ENCODE measurements around the gene DSG4. TPM values are rescaled to one million over a fixed set of nuclear protein-coding genes. Genes with fewer than 3 reads are reported as not detected.

The DSG4 gene
- total RNA-seq, 1 donor from 2014 or later: not detected

GRCh38 chr18:31403409-31403808 lies 26.8 kb downstream of the DSG4 start:
- Histone ChIP-seq H3K4me2 (no peak overlapping the region), H3F3A (ENCODE audit: low read depth) (no peaks in the 10 kb centered on the region), H3K36me3 (no peaks in the 10 kb centered on the region), H3K27me3 (no peaks in the 10 kb centered on the region), H3K79me2 (ENCODE audit: low read depth) (no peaks in the 10 kb centered on the region), H3K4me1 (no peaks in the 10 kb centered on the region), H3K9me3 (ENCODE audit: low read depth) (no peaks in the 10 kb centered on the region), H3K9ac (no peak overlapping the region), H3K4me3 (no peak overlapping the region), H3K27ac (no peak overlapping the region), H4K20me1 (ENCODE audit: low read depth) (no peaks in the 10 kb centered on the region), H2AFZ (replicated peaks) (no peak overlapping the region)
- DNase-seq (ENCODE audit: low spot score): no peak
- no peaks in the 10 kb centered on the region for H3K4me1 Mint-ChIP-seq
- H3K27me3 Mint-ChIP-seq (ENCODE audit: insufficient read depth, low read depth): no peaks in the 10 kb centered on the region
- no peak for TF ChIP-seq EZH2phosphoT487 (IDR thresholded peaks at IDR 0.05)
- no peak for TF ChIP-seq EZH2 (IDR thresholded peaks at IDR 0.05)
- TF ChIP-seq CTCF (IDR thresholded peaks at IDR 0.05): no peak
- no peaks in the 10 kb centered on the region for H3K9me3 Mint-ChIP-seq
- H3K27ac Mint-ChIP-seq: no peak overlapping the region
- no peaks in the 10 kb centered on the region for H3K36me3 Mint-ChIP-seq
- H3K4me3 Mint-ChIP-seq: no peak overlapping the region

- Mint-ChIP-seq H3K9me3 (no peaks in the 10 kb centered on the region), H3K27me3 (ENCODE audit: insufficient read depth, low read depth) (no peaks in the 10 kb centered on the region), H3K36me3 (no peaks in the 10 kb centered on the region), H3K27ac (no peak overlapping the region), H3K4me3 (no peak overlapping the region), H3K4me1 (no peaks in the 10 kb centered on the region)
- DNase-seq (ENCODE audit: low spot score): no peak
- Histone ChIP-seq H4K20me1 (ENCODE audit: low read depth) (no peaks in the 10 kb centered on the region), H3K36me3 (no peaks in the 10 kb centered on the region), H3K4me3 (no peak overlapping the region), H3K9me3 (ENCODE audit: low read depth) (no peaks in the 10 kb centered on the region), H3K79me2 (ENCODE audit: low read depth) (no peaks in the 10 kb centered on the region), H3K9ac (no peak overlapping the region), H3K4me1 (no peaks in the 10 kb centered on the region), H3K27me3 (no peaks in the 10 kb centered on the region), H3K27ac (no peak overlapping the region), H3F3A (ENCODE audit: low read depth) (no peaks in the 10 kb centered on the region), H3K4me2 (no peak overlapping the region), H2AFZ (replicated peaks) (no peak overlapping the region)
- TF ChIP-seq EZH2phosphoT487 (IDR thresholded peaks at IDR 0.05) (no peak), CTCF (IDR thresholded peaks at IDR 0.05) (no peak), EZH2 (IDR thresholded peaks at IDR 0.05) (no peak)
Observed at GRCh38 chr18:31407649-31408048, 31.1 kb downstream of the DSG4 start.

GRCh38 chr18:31409276-31409675 lies 32.7 kb downstream of the DSG4 start:
- Histone ChIP-seq H3K79me2 (ENCODE audit: low read depth) (no peaks in the 10 kb centered on the region), H3K4me3 (no peak overlapping the region), H2AFZ (replicated peaks) (no peak overlapping the region), H4K20me1 (ENCODE audit: low read depth) (no peaks in the 10 kb centered on the region), H3K4me1 (no peaks in the 10 kb centered on the region), H3K9ac (no peak overlapping the region), H3F3A (ENCODE audit: low read depth) (no peaks in the 10 kb centered on the region), H3K9me3 (ENCODE audit: low read depth) (no peaks in the 10 kb centered on the region), H3K27me3 (no peaks in the 10 kb centered on the region), H3K27ac (no peak overlapping the region), H3K36me3 (no peaks in the 10 kb centered on the region), H3K4me2 (no peak overlapping the region)
- H3K27ac Mint-ChIP-seq: no peak overlapping the region
- TF ChIP-seq EZH2 (IDR thresholded peaks at IDR 0.05): no peak
- no peak for TF ChIP-seq EZH2phosphoT487 (IDR thresholded peaks at IDR 0.05)
- TF ChIP-seq CTCF (IDR thresholded peaks at IDR 0.05): no peak
- H3K27me3 Mint-ChIP-seq (ENCODE audit: insufficient read depth, low read depth): no peaks in the 10 kb centered on the region
- DNase-seq (ENCODE audit: low spot score): no peak
- H3K9me3 Mint-ChIP-seq: no peaks in the 10 kb centered on the region
- H3K36me3 Mint-ChIP-seq: no peaks in the 10 kb centered on the region
- no peak overlapping the region for H3K4me3 Mint-ChIP-seq
- no peaks in the 10 kb centered on the region for H3K4me1 Mint-ChIP-seq
